ENCODE measurements around the gene XIAP.
A peak's percentile ranks its signal among the peaks of the same experiment; 100 is the strongest.
"Not testable (repeated sequence)": the region's sequence is repeated elsewhere in the genome, so short reads cannot be mapped to it uniquely, and the experiment has no call there.

Gene XIAP

GRCh38 chrX:123876177-123876576, 16.3 kb downstream of the XIAP start:
- no peak for DNase-seq (ENCODE audit: low read depth)

GRCh38 chrX:123876844-123877243, 17.0 kb downstream of the XIAP start:
- DNase-seq (ENCODE audit: low read depth) = no peak

GRCh38 chrX:123878252-123878721, 18.4 kb downstream of the XIAP start:
- peak; percentile 23 for DNase-seq (ENCODE audit: low read depth)

- no peak for DNase-seq (ENCODE audit: low read depth)
Measured at GRCh38 chrX:123881330-123881729, 21.5 kb downstream of the XIAP start.

- DNase-seq (ENCODE audit: low read depth) = no peak
Measured at GRCh38 chrX:123882391-123882790, 22.5 kb downstream of the XIAP start.

- DNase-seq (ENCODE audit: low read depth) = peak; percentile 23
Measured at GRCh38 chrX:123884809-123885408, 25.1 kb downstream of the XIAP start.

GRCh38 chrX:123899701-123900100, 39.8 kb downstream of the XIAP start:
- DNase-seq (ENCODE audit: low read depth) = peak; percentile 26

- not testable (repeated sequence) for DNase-seq (ENCODE audit: low read depth)
Measured at GRCh38 chrX:123903261-123903660, 43.4 kb downstream of the XIAP start.

GRCh38 chrX:123905332-123905731, 45.5 kb downstream of the XIAP start:
- no peak for DNase-seq (ENCODE audit: low read depth)

- DNase-seq (ENCODE audit: low read depth) = no peak
Measured at GRCh38 chrX:123906557-123907316, 46.9 kb downstream of the XIAP start.

GRCh38 chrX:123909523-123909922, 49.7 kb downstream of the XIAP start:
- DNase-seq (ENCODE audit: low read depth) = peak; percentile 68

GRCh38 chrX:123917069-123917468, 57.2 kb downstream of the XIAP start:
- DNase-seq (ENCODE audit: low read depth) = no peak

GRCh38 chrX:123918106-123918721, 58.4 kb downstream of the XIAP start:
- no peak for DNase-seq (ENCODE audit: low read depth)

- peak; percentile 33 for DNase-seq (ENCODE audit: low read depth)
Measured at GRCh38 chrX:123920105-123920785, 60.4 kb downstream of the XIAP start.

- DNase-seq (ENCODE audit: low read depth) = no peak
Measured at GRCh38 chrX:123923211-123923610, 63.4 kb downstream of the XIAP start.

GRCh38 chrX:123924186-123924585, 64.3 kb downstream of the XIAP start:
- DNase-seq (ENCODE audit: low read depth) = no peak

GRCh38 chrX:123927845-123928244, 68.0 kb downstream of the XIAP start:
- DNase-seq (ENCODE audit: low read depth) = no peak

GRCh38 chrX:123932055-123932454, 72.2 kb downstream of the XIAP start:
- not testable (repeated sequence) for DNase-seq (ENCODE audit: low read depth)

GRCh38 chrX:123943074-123943473, 83.2 kb downstream of the XIAP start:
- no peak for DNase-seq (ENCODE audit: low read depth)

- no peak for DNase-seq (ENCODE audit: low read depth)
Measured at GRCh38 chrX:123943488-123943887, 83.6 kb downstream of the XIAP start.

GRCh38 chrX:123949846-123950245, 90.0 kb downstream of the XIAP start:
- no peak for DNase-seq (ENCODE audit: low read depth)

GRCh38 chrX:123959281-123960063, 99.6 kb downstream of the XIAP start:
- DNase-seq (ENCODE audit: low read depth) = peak; percentile 23
